Activated CD4-positive, alpha-beta T cell treated with anti-CD3 and anti-CD28 coated beads for 1 hour (primary cell): ENCODE results near the gene CST11.
A peak's percentile ranks its signal among the peaks of the same experiment; 100 is the strongest.

Experiments
- DNase-seq: peaks from one replicate; pipeline ENCODE4 v3.0.0-alpha.2; 2020

Gene CST11

DNA sequence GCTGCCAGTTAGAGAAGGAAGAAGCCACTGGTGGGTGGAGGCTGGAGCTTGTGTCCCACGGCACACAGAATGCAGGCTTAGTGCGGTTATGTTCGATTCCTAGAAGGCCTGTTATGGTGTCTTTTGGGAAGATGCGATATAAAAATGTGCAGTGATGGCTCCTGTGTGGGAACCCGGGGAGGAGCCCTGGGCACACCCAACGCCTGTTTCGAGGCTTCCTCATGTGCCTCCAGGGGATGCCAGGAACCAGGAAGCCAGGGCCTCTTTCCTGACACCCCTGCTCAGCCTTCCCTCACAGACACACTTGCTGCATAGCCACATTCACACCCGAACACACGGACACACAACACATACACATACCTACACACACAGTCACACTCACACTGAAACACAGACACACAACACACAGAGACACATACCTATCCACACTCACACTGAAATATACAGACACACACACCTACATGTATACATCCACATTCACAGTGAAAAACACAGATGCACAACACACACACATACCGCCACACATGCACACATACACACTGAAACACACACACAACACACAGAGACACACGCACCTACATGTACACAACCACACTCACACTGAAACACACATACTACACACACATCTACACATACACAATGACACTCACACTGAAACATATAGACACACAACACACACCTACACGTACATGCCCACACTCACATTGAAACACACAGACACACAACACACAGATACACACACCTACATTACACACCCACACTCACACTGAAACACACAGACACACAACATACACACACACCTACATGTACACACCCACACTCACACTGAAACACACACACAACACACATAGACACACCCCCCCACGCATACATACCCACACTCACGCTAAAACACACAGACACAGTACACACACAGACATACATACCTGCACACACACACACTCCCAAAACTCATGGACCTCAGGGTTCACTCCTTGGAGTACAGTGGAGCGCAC lies 1.2 kb upstream of the CST11 start:
- no peak for DNase-seq

DNA sequence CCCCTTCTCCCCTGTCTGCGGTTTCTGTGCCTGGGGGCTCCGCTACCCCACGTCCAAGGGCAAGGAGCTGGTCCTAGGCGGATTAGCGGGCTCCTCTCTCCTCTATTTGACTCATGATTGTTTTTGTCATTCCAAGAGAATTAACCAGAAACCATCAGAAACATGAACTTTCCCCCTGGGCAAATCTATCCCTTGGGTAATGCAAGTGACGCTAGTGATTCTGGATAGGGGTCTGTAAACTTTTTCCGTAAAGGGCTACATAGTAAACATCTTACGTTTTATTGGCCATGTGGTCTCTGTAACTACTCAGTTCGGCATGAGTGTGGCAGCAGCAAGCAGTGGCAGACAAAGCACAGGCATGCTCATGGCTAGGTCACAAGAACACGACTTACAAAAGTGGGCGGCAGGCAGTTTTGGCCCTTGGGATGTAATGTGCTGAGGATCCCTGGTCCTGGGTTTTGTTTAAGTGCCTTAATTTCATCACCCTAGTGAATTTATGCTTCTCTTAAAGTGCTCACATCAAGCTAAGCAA lies 654 bp downstream of the CST11 start:
- DNase-seq = no peak

DNA sequence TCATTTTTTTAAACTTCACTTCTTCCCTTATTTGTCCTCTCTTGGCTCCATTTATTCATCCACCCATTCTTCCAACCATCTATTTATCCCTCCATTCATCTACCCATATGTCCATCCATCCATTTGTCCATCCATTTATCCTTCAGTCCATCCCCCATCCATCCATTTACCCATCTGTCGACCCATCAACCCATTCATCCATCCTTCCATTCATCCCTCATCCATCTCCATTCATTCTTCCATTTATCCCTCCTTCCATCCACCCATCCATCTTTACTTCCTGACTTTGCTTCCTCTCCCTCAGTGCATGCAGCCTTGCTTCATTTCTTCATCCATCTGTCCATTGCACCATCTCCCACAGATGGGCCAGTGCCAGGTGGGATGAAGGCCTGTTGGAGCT lies 1.8 kb downstream of the CST11 start:
- DNase-seq = no peak

DNA sequence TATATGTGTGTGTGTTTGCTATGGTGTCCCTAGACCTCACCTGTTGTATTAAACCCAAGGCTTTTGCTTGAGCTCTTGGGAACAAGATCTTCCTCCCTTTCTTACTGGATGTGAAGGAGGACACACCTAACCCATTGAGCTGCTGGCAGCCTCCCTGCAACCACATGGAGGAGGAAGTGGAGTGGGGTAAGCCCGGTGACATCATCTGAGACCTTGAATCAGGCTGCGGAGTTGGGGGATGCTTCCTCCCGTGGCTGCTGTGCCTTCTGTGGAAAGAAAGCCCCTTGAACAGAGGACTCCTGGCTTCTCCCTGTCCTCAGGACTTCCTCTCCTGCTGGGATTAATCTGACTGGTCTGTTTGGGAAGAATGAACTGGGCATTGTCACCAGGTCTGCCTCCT lies 3.3 kb downstream of the CST11 start:
- no peak for DNase-seq

DNA sequence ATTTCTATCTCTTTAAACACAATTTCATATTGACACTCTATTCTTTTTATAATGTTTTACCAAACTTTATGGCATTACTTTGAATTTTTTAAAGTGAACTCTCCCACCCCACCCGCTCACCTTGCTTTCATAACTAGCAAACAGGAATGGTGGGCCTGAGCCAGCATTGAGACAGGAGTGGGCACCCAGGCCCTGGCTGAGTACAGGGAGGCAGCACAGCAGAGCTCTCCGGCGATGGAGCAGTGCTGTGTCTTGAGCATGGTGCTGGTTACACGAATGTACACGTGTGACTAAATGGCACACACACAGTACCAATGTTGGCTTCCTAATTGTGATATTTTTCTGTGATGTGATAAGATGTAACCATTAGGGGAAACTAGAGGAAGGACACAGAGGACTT lies 4.5 kb downstream of the CST11 start:
- DNase-seq = no peak

DNA sequence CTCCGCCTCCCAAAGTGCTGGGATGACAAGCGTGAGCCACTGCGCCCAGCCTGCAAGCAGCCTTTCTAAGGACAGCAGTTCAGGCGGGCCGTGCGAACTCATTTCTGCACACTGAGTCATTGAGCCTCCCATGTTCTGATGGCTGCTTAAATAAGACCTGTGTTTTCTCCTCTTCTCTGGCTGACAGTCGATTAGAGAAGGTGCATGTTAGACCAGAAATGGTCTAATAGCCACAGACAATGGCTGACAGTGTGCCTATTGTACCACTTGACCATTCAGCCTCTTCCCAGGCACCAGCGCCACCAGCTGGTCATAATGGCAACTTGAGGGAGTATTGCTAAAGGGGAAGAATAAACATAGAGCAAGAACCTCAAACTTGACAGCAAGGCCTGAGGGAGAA lies 6.2 kb downstream of the CST11 start:
- DNase-seq = no peak

DNA sequence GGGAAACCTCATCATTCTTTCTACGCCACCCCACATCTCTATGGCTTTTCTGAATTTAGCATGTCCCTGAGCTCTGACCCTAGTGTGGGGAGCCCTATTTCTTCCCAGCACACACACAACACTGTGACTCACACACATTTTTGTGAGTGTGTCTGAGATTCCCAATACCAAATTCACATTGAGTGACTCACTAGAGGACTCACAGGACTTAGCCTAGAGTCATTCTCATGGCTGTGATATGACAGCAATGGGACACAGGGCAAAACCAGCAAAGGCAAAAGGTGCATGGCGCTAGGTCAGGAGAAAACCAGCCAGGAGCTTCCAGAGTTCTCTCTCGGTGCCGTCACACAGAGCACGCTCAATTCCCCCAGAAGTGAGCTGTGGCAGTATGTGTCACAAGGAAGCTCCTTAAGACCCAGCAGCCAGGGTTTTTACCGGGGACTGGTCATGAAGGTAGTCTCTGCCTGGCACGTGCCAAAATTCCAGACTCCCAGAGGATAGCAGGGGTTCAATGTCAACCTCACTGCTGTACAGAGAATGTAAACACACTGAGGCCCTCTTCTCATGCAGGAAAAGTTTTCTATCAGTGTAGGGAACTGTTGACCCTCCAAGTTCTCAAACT lies 7.0 kb downstream of the CST11 start:
- no peak for DNase-seq

DNA sequence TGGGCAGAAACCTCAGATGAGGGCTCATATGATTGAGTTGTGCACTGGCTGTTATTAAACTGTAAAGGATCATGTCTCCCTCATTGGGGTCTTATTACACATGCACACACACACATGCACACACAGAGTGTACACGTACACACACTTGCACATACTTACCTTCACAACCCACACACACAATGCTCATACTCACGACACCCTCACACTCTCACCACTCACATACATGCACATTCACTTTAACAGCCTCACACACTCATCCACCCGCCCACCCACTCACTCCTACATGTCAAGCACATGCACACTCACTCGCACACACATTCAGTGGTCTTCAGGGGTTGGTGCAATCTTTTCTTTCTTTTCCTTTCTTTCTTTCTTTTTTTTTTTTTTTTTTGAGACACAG lies 7.8 kb downstream of the CST11 start:
- no peak for DNase-seq

DNA sequence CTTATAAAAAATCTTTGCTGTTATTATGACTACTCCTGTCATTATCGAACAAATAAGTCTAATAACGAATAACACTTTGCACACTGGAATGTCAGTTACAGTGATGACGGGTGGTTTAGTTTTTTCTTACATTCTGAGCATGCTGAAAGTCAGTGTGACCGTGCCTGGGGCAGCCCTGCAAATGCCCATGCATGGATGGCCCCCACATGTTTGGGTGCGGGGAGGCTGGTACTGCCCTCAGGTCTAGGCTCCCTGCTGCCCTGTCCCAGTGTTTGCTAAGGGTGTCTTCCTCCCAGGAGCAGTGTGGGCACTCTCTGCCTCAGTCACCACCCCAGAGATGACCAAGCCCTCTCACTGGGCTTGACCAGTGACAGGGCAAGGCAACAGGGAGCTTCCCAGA lies 10.2 kb downstream of the CST11 start:
- DNase-seq = no peak

DNA sequence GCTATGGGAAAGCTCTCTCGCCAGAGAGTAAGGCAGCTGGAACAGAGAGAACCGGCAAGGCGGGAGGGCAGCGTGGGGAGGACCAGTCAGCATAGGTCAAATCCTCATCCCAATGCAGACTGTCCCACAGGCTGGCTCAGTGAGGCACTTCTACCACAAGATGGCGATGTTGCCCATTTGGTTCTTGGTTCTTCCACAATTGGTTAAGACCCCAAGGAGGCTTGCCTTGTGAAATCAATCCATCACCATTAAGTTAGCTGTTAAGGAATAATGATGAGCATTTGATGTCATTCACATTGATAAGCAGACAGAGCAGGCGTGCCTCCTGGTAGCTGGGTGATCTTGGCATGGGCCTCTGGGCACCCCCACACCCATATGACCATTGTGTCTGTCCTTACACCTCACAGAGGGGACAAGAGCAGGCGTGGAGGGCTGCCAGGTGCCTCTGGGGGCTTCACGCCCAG lies 10.8 kb downstream of the CST11 start:
- no peak for DNase-seq

DNA sequence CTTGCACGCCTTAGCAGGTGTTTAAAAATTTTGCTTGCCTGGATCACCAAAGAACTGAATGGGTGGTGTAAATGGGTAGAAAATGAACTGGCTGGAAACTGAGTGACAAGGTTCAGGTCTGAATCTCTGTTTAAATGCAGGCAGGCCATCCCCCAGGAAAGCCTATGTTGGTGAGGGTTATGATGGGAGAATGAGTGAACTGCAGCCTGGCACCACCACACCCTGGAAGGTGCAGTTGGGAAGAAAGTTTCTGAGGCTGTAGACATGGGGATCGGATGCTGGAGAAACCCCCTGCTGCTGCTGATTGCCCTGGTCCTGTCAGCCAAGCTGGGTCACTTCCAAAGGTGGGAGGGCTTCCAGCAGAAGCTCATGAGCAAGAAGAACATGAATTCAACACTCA lies 12.7 kb downstream of the CST11 start:
- no peak for DNase-seq

DNA sequence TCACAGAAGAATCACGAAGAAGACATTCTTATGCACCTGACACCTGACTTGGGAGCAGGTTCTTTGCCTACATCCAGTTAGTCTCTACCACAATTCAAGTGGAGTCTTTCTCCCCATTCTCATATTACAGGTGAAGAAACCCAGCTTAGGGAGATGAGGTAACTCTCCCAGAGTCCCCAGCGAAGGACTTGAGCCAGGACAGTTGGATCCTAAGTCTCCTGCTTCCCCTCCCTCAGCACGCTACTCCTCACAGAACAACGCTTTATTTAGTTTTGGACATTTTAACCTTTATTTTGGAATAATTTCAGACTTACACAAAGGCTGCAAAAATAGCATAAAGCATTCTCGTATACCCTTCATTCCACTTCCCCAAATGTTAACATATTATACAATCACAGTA lies 14.0 kb downstream of the CST11 start:
- no peak for DNase-seq

DNA sequence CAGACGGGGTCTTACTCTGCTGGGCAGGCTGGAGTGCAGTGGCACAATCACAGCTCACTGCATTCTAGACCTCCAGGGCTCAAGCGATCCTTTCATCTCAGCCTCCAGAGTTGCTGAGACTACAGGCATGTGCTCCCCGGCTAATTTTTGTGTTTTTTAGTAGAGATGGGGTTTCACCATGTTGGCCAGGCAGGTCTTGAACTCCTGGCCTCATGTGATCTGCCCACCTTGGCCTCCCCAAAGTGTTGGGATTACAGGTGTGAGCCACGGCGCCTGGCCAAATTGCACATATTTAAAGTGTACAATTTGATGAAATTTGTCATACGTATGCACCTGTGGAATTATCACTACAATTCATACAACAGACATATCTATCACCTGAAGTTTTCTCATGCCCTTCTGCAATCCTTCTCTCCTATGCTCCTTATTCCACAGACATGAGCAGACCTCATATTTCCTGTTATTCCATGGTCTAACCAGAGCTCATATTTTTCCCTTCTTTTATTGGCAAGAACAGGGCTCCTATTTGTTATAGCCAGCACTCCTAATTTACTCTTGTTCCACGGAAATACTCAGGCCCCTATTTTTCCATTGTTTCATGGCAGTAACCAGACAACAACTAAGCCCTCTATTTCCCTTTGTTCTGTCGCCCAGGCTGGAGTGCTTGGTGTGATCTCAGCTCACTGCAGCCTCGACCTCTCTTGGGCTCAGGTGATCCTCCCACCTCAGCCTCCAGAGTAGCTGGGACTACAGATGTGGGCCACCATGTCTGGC lies 15.4 kb downstream of the CST11 start:
- DNase-seq = no peak

DNA sequence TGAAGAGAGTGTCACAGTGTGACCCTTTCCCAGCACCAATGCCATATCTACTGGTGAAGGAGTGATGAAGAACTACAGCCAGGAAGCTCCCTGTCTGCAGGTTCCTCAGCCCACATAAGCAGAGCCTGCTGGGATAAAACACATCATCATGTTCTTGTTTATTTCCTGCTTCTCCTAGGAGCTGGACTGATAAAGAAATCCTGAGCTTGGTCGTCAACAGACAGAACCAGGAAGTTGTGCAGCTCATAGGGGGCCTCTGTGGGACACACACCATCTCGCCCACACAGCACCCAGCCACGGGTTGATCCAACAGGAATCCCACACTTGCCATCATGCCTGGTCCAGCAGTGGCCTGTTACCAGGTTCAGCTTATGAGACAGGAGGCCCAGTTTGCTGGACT lies 16.0 kb downstream of the CST11 start:
- no peak for DNase-seq

DNA sequence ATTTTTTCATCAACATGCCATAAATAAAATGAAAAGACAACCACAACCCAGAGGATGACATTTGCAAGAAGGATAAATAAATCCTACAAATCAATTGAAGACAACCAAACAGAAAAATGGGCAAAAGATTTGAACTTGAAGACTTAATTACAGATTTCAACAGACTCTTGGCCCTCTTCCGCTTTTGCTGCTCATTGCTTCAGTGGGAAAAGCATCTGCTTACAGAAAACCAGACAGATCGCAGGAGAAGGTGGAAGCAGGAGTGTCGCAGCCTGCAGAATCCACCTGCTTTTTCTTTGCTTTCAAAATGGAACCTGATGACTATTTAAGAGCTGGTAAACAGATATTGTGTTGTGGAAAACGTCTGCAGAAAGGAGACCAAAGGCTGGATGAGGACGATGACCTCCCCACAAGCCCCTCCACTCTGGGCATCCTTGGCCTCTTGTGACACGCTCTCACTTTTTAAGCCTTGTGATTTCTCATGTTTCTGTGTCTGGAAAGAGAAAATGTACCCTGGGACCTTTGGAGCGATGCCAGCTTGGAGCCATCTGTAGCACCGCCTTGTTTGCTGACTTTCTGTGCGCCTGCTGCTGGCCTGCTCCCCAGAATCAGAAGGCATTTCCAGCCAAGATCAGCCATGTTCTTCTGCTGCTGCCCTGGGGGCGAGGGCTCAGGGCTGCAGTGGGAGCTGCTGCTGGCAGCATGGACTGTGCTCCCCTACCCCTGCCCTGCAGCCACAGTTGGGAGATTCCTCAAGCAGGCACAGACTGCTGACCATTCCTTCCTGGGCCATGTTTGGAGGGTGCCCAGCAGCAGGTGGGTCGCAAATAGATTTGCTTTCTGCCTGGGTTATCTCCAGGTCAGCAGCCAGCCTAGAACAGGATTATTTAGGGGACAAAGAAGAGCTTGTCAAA lies 16.8 kb downstream of the CST11 start:
- no peak for DNase-seq

DNA sequence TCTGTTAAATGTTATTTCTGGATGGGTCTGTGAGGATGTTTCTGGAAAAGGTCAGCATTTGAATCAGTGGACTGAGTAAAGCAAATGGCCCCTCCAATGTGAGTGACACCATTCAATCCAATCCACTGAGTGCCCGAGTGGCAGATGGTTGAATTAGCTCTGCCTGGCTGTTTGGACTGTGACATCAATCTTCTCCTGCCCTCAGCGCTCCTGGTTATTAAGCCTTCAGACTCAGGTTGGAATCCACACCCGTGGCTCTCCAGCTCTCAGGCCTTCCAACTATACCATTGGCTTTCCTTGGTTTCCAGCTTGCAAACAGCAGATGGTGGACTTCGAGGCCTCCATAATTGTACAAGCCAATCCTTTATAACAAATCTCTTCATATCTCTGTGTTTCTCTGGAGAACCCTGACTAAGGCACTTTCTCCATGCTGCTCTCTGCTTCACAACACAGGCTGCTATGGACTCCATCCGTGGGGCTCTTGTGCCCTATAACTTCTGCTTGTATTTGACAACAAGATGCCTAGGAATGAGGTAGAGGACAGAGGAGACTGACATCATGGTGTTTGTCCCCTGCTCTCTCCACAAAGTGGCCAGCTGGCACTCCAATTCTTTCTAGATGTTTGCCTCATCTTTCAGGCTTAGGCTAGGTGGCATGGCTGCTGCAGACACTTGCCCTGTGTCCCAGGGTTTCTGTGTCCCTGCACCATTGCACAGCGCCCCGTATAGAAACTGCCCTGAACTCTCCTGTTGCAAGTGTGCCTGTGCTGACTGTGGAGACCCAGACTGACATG lies 18.0 kb downstream of the CST11 start:
- DNase-seq = no peak

DNA sequence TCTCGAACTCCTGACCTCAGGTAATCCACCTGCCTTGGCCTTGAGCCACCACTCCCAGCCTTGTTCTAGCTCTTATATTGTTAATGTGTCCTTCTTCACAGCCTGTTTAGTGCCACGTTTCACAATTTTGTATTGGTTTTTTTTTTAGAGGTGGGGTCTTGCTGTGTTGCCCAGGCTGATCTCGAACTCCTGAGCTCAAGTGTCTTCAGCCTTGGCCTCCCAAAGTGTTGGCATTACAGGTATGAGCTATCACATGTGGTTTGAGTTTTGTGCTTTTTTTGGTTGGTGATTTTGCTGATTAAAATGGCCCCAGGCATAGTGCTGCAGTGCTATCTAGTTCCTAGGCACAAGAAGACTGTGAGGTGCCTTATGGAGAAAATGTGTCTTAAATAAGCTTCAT lies 19.0 kb downstream of the CST11 start:
- DNase-seq = no peak

DNA sequence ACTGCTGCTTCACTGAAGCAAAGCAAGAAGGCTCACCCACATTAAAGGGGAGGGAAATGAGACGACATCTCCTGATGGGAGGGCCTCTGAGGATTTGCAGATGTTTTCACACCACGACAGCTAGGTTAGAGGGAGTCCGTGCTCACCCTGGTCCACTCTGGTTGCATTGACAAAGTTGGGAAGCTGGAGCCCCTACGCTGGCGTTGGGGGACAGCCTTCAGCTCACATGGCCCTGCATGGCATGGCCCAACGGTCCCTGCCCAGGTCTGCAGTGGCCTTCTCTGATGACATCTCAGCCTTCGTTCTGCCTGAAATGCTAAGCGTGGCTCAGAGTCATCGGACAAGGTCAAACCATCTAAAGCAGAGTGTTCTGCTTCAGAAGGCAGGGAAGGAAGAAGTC lies 27.5 kb downstream of the CST11 start:
- DNase-seq = no peak

DNA sequence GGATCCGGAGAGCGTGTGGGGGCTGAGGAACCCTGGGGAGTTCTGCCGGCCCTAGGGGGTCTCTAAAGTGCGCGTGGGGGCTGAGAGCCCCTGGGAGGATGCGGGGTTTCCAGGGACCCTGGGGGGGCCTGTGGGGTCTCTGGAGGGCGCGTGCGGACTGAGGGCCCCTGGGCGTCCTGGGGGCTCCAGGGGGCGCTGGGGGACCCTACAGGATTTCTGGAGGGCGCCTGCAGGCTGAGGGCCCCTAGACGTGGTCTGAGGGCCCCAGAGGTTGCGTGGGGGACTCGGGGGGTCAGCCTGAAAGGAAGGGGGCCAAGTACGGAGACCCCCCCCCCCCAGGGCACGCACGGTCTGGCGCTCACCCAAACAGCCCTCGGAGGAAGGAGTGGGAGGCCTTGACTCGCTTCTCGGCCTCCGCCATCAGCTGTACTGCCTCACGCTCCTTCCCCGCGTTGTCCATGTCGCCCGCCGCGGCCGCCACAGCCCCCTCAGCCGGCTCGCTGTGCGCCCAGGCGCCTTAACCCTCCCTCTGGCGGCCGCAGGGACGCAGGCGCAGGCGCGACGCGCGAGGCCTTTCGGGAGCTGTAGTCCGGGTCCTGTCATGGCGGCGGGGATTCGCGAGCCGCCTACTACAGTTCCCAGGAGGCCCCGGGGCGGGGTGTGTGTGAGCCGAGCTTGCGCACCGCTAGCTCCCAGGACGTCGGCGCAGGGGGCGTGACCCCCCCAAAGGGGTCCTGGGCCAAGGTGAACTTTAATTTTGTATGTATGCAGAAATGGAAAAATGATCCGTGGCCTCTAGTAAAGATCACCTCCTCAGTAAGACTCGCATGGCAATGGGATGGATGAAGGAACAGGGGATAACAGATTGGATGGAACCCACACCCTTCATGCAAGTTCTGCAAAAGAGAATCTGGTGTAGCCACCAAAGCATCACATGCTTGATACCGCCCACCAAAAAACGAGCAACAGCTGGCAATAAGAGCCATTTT lies 31.4 kb downstream of the CST11 start, which contains the start of gene NAPB:
Gene NAPB, minus strand, starts transcription at position 546 of the 989 bp plus-strand sequence. Its CDS starts 86 bp downstream, at position 460.
- DNase-seq = peak; percentile 88
